RPMI8226 (cell line): ENCODE measurements around the gene IREB2.
"Not testable (repeated sequence)": the region's sequence is repeated elsewhere in the genome, so short reads cannot be mapped to it uniquely, and the experiment has no call there.

Experiments
- DNase-seq: peaks from one replicate; pipeline ENCODE4 v3.0.0-alpha.2; 2015

IREB2 gene, protein sequence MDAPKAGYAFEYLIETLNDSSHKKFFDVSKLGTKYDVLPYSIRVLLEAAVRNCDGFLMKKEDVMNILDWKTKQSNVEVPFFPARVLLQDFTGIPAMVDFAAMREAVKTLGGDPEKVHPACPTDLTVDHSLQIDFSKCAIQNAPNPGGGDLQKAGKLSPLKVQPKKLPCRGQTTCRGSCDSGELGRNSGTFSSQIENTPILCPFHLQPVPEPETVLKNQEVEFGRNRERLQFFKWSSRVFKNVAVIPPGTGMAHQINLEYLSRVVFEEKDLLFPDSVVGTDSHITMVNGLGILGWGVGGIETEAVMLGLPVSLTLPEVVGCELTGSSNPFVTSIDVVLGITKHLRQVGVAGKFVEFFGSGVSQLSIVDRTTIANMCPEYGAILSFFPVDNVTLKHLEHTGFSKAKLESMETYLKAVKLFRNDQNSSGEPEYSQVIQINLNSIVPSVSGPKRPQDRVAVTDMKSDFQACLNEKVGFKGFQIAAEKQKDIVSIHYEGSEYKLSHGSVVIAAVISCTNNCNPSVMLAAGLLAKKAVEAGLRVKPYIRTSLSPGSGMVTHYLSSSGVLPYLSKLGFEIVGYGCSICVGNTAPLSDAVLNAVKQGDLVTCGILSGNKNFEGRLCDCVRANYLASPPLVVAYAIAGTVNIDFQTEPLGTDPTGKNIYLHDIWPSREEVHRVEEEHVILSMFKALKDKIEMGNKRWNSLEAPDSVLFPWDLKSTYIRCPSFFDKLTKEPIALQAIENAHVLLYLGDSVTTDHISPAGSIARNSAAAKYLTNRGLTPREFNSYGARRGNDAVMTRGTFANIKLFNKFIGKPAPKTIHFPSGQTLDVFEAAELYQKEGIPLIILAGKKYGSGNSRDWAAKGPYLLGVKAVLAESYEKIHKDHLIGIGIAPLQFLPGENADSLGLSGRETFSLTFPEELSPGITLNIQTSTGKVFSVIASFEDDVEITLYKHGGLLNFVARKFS

DNA sequence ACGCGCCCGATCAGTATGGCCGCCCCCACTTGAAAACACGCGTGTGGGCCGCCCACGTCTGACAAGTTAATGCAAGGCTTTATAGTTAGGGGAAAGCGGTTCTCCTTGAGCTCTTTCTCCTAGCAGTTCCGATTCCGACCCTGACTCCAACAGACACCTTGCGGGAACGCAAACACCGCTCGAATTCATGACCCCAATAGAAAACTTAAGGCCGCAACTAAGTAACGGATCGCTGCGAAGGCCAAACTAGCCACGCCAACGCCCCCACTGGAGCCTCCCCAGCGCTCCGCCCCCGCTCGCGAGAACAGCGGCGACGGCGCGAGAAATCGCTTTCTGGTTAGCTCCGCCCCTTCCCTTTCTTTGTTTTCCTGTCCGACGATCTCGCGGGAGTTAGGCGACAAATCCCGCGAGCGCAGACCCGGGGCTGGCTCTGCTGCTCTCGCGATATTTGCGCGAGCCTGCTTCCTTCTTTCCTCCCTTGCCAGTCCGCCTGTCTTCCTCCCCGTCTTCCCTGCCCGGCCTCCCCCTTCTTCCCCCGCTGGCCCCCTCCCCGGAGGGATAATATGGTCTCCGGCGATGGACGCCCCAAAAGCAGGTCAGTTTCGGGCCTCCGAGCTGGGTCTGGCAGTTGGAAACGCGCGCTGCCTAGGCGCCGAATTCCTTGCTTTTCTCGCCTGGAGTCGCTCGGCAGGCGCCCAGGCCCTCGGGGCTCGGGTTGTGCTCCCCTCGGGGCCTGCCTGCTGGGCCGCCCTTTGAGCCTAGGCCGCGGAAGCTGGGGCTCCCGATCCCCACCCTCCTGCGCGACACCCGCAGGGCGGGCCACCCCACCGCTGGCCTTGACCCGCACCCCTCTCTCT lies at the start of gene IREB2:
Gene IREB2 (plus strand): TSS at position 455 of the 857 bp plus-strand sequence. CDS start 122 bp downstream, at position 577.
- peak; percentile 96 for DNase-seq

DNA sequence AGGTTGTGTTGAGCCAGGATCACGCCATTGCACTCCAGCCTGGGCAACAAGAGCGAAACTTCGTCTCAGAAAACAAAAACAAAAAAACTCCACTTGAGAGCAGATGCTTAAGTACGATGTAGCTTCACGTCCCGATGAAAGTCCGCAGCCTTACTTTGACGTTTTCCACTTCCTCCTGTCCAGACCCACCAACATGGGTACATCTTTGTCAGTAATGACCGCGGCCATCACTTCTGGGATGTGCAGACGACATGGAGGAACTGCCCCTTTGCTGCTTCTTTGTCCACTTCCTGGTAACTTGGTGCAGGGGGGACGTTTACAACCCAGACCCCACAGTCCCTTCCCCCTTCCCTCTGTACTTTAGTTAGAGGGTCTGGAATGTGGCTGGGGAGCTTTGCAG lies 49.2 kb upstream of the IREB2 start:
- no peak for DNase-seq

DNA sequence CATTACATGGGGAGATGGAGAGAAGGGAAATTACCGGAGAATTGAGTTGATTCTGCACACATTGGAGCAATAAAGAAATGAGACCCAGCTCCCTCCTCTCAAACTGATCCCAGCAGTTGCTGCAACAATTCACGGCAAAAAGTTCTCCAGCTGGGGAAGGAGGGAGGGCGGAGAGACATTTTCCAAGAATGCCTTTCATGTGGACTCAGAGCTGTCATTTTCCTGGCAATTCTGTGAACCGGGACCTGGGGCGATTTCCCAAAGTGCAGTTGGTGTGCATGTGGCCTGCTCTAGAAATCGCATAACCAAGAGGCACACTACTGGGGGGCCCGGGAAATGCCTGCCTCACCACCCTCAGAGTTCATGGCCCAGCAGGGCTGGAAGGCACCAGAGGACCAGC lies 48.7 kb upstream of the IREB2 start:
- DNase-seq = no peak

DNA sequence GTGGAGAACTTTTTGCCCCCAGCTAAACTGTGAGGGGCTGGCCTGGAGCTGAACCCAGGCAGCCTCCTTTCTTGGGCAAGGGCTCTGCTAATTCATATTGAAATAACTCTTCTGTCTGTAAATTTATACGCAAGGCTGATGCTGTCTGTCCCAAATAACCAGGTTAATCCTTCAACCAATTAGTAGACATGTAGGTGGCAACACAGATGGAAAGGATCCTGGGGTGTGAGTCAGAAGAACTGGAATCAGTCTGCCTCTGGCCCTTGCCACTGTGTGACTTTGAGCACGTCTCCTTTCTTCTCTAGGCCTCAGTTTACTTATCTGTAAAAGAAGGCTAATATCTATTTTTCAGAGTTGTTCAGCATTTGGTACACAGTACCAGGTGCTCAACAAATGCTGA lies 48.3 kb upstream of the IREB2 start:
- no peak for DNase-seq

DNA sequence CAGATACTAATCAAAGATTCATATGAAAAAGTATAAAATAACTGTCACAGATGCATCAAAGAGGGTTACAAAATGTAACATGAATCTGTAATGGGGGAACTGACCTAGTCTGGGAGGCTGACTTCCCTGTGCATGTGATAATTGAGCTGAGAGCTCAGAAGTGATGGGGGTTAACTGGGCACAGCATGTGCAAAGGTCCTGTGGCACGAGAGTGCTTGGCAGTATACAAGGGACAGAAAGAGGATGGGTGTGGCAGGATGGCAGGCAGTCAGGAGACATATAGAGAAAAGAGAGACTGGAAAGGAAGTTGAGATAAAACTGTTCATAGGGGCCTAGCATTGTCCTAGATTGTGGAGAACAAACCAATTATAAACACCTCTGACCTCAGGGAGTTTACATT lies 47.8 kb upstream of the IREB2 start:
- DNase-seq = no peak

DNA sequence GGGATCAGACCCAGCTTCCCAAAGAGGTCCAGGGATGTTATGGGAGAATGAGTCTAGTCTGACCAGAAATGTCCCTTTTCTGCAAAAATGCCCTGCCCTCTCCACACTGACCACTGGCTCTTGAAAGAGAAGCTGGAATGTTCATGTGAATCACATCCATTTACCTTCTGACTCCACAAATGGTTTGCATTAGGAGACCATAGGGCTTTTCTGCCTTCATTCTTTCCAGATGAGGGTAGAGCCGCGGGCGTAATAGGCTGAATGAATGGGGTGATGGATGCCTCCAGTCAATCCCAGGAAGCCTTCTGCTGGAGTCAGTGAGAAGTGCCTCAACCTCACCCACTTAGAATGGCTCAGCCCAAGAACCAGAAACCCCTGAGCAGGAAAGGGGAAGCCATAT lies 47.2 kb upstream of the IREB2 start:
- no peak for DNase-seq

DNA sequence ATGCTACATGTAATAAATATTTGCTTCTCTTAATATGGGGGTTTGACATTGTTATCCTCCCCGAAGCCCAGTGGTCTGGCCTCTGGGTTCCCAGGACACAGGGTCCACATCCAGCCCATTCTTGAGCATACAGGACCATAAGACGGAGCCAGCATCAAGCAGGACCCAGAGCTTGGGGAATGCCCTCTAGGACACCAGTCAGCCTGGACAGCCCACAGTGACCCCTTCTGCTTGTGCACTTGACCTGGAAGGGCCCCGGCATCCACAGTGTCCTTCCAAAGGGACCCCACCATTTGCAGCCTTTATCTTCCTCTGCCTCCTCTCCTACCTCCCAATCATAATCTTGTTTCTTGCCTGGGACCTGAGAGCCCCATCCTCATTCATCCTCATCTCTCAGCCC lies 46.2 kb upstream of the IREB2 start:
- no peak for DNase-seq

DNA sequence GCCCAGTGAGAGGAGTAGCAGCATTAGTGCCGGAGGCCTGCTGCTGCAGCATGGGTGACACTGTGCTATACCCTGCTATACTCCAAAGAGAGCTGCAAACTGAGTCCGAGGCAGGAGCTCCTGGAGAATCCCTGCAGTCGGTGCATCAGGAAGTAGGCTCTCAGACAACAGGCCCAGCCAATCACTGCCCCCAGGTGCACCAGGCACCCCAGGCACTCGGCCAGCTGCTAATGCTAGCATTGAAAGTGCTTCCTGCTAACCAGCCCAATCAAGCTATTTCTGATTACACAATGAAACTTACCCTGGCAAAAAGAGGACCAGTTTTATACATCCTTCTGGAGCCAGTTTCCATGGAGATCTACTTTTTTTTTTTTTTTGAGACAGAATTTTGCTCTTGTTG lies 45.6 kb upstream of the IREB2 start:
- DNase-seq = peak; percentile 43

DNA sequence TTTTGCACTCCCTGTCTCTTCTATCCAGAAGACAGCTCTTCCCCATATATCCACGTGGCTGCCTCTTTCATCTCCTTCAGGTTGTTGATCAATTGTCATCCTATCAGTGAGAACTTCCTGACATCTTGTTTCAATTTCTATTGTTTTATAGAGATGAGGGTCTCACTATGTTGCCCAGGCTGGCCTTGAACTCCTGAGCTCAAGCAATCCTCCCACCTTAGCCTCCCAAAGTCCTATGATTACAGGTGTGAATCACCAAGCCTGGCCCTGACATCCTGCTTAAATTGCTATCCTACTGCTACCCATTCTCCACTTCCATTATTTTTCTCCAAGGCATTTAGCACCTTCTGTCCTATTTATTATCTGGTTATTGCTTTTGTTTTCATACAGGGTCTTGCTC lies 44.9 kb upstream of the IREB2 start:
- DNase-seq = no peak

DNA sequence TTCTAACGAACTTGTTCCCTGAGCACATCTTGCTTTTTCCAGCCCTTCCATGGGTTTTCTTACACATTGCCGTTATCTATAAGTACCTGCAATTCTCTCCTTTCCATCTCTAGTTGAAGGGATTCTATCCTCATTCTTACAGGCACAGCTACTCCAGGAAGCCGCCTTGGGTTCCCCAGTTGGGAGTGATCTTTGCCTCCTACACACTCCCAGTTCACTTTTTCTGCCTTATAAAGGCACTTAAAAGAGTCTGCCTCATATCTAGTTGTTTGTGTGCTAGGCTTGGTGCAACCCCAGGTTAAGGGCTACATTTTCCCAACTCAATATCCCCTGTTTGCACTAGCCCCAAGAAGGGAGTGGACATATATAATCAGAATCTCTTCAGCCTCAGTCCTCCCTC lies 44.0 kb upstream of the IREB2 start:
- no peak for DNase-seq

DNA sequence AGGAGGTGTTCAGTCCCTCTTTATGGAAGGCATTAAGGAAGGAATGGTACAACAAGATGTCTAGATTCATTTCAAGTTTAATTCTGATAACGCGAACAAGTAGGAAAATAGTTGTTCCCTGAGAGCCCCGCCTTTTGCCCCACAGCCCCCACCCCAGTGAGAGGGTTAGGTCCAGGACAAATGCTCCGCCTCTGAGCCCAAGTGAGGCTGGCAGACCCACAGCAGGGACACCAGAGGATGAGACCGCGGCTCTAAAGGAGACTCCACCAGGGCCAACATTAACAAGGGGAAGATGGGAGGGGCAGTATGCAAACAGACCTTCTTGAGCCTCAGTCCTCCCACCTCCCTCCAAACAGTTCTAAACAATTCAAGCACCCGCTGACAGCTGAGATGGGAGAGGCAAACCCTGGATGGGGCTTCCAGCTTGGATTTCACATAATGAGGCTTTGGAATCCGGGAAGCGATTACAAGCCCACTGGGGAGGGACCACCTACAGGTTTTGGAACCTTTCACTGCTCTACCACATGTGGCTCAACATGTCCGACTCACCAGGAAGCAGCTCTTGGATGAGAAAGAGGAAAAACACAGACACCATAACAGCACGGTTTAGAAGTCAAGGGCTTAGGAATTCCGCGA lies 42.9 kb upstream of the IREB2 start:
- no peak for DNase-seq

DNA sequence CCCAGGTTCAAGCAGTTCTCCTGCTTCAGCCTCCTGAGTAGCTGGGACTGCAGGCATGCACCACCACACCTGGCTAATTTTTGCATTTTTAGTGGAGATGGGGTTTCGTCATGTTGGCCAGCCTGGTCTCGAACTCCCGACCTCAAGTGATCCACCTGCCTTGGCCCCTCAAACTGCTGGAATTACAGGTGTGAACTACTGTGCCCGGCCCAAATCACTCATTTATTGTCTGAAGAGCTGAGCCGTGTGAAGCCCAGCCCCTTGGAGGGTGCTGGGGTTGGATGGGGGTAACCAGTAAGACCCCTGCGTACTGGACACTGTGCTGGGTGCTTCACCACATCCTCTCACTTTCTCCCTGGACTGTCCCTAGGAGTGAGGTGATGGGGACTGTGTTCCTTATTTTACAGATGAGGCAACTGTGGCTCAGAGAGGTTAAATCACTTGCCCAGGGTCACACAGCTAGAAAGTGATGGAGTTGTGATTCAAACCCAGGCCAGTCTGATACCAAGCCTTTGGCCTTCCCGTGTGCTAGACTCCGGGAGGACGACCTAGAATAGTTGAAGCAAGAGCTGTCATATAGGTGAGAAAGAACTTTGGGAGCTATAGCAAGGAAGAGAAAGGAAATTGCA lies 41.7 kb upstream of the IREB2 start:
- DNase-seq = no peak

DNA sequence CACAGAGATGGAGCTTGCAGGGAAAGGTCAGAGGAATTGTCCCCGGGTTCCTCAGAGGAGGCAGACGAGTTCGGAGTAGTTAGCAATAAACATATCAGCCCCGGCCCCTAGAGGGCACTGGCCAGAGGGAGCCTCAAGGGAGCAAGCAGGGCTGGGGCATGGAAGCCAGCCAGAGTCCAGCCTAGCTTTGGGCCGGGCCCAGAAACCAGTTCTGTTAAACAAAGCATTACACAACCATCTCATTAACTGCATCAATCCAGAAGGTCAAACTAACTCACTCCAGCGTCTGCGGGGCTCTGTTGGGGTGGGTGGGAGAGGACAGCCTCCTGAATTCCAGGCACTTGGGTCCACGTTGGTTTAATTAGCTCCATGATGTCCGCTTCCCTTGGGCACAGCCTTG lies 41.0 kb upstream of the IREB2 start:
- DNase-seq = no peak

DNA sequence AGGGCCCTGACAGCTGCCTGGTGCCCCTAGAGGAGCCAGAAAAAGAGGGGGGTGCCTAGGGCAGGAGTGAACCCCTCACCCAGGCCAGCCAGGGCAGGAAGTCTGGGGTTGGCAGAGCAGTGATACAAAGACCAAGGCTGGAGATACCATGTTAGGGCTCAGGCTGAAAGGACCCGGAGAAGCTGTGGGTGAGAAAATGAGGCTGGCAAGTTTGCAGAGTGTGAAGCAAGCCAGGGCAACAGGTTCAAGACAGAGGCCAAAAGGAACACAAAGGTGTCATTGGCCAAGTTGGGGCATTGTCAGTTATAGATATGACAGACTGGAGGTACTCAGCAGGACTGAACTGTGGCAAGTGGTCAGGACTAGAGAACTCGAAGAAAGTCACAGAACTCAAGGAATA lies 40.6 kb upstream of the IREB2 start:
- DNase-seq = no peak

DNA sequence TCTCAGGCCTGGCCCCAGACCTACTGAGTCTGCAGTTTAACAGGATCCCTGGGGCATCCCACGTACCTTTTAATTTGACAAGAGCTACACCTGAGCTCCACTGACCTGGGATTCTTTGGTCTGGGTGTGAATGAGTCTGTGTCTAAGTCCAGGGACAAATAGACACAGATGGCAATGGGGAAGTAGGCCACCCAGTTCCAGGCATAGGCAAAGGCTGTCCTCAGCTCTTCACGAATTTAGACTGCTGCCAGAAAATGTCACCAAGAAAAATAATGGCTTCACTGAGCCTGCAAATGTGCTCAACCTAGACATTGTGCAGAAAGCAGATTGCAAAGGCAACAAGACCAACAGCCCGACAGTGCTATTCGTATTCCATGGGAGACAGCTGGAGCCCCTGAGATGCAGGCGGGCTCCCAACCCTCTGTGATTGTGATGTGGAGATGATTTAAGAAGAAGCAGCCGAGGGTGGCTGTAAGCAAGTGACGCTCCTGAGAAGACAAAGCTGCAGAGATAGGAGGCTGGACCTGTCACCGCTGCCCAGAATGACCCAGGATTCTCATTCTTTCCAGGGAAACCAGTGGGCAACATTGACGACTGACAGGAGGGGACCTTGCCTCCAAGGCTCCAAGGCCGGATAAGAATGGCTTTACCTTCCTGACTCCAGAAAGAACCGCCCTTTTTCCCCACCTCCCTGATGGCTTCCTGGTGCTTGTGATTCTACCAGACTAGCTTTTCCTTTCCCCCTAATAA lies 39.8 kb upstream of the IREB2 start:
- no peak for DNase-seq

DNA sequence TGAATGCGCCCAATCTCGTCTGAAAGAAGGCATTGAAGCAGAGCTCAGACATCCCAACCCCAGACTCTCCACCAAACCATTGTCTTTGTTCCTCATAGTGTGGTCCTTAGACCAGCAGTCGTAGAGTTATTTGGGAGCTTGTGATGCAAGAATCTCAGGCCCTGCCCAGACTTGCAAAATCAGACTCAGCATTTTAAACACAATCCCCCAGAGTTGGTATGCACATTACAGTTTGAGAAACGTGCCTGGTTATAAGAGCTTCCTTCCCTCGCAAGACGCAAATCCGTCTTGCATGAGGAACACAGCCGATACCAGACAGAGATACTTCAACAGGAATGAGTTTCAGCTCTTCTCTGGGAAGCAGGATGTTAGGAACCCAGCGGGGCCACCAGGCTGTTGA lies 38.9 kb upstream of the IREB2 start:
- no peak for DNase-seq

DNA sequence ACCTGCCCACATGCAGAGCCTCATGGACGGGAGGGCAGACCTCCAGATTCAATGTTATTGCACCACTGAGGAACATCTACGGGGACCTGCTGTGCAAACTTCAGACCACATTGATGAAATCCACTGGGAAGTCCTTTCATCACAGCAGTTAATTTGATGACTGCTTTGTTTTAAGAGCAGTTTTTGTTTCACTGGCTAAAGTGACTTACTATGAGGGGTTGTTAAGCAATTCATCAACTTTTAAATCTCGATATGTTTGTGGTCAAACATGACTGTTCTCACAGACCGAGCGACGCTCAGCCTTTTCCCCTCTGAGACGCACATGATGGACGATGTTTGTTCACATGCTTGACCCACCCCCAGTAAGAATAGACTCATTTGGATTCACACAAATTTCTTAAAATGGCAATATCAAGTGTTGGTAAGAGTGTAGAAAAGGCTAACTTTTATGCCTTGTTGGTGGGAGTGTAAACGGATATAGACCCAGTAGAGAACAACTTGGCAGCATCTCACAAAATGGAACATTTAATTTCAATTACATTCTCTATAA lies 35.9 kb upstream of the IREB2 start:
- DNase-seq = no peak

DNA sequence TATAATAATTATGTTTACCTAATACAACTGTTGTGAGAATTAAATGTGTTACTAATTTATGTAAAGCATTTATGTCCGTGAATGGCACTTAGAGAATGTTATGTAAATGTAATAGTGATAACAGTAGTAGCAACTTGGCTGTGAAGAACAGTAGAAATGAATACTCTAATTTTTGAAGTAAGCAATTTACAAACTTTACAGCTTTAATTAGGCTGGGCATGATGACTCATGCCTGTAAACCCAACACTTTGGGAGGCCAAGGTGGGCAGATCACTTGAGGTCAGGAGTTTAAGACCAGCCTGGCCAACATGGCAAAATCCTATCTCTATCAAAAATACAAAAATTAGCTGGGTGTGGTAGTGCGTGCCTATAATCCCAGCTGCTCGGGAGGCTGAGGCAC lies 33.9 kb upstream of the IREB2 start:
- no peak for DNase-seq

DNA sequence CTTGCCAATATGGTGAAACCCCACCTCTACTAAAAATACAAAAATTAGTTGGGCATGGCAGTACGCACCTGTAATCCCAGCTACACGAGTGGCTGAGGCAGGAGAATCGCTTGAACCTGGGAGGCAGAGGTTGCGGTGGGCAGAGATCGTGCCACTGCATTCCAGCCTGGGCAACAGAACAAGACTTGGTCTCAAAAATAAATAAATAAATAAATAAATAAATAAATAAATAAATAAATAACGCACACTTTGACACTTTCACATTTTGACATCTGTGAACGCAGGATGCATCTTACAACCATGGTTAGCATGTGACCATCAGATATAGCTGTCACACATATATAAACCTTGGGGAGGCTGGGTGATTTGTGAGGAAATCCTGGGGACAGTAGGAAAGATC lies 33.2 kb upstream of the IREB2 start:
- DNase-seq = not testable (repeated sequence)

DNA sequence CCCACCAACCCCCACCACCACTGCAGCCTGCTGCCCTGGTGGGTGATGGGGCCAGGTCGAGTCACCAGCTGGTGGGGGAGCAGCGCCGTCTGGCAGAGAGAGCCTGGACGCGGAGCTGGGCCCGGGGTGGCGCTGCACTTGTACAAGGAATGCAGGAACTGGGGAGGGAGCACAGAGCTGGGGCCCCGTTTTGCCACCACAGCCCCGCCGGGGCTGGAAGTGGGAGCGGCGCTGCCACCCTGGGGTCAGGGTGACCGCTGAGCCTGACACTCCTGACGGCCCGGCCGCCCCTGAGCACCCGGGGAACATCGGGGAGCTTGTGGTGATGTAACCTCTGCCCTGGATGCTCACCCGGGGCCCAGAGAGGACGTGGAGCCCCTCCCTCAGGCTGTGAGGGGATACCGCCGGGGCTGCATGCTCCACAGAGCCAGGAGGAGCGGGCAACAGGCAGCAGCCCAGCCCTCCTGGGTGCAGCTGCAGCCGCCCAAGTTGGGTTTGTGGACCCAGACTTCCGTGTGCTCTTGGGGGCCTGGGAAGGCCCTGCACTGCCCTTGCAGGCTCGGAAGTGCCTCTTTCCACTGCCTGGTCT lies 32.6 kb upstream of the IREB2 start:
- no peak for DNase-seq
